Stimulated activated CD8-positive, alpha-beta memory T cell treated with anti-CD3 and anti-CD28 coated beads, Interleukin-7, amount 100 ng/mL, for 1 hour (primary cell): ENCODE measurements around the gene TP53BP1.

Experiments used
- DNase-seq, 2 donors: peaks; one replicate each; pipeline ENCODE4 v3.0.0-alpha.2; 2020; ENCODE audit warnings: low read depth in 2 of 2

Gene TP53BP1

DNA sequence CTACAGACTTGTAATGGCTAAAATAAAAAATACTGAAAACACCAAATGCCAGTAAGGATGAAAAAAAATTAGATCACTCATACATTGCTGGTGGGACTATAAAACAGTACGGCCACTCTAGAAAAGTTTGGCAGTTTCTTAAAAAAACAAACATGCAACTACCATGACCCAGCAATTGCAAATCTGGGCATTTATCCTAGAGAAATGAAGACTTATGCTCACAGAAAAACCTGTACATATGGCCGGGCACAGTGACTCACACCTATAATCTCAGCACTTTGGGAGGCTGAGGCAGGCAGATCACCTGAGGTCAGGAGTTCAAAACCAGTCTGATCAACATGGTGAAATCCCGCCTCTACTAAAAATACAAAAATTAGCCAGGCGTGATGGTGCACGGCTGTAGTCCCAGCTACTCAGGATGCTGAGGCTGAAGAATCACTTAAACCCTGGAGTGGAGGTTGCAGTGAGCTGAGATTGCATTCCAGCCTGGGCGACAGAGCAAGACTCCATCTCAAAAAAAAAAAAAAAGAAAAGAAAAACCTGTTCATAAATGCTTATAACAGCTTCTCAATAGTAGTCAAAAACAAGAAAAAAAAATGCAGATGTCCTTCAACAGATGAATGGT, 5.6 kb downstream of the TP53BP1 start:
- no peak for DNase-seq

DNA sequence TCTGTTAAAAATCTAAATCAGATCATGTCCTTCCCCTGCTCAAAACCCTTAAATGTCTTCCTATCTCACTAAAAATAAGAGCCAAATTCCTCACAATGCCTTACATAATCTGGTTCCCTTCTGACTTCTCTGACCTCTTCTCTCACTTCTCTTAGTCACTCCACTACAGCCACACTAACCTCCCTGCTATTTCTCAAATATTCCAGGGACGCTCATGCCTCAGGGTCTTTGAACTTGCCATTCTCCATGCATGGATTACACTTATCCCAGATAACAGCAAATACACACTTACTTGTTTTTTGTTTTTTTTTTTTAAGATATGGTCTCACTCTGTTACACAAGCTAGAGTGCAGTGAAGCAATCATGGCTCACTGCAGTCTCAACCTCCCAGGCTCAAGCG, 8.5 kb downstream of the TP53BP1 start:
- DNase-seq = no peak

DNA sequence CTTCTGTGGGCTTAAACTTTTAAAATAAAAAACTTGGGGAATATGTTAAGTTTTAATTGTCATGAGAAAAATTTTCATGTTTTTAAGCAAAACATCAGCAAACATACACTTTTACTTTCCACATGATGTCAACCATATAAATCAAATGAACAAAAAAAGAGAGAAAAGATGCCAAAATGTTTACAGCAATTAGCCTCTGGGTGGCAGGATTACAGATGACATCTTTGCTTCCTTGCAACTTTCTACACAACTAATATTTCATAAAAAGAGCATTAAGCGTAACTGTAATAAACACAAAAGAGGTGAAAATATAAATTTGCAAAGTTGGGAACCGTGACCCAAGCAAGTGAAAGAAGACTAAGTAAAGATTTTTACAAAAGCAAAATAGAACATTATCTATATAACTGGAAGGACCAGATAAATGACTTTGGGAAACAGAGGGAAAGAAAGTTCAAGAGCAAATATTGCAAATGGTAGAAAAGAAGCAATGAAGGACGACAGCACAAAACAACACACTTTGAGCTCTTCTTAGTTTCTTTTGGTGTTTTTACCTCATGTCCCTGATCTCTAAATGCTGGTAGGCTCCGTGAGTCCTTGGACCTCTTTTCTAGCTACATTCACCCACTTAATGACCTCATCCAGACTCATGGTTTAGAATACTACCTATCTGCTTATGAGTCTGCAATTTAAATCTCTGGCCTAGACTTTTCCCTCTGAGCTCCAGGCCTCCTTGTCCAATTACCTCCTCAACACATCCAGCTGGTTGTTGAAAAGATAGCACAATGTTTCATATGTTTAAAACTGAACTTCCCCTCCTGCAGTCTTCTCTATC, 9.4 kb downstream of the TP53BP1 start:
- DNase-seq = no peak

DNA sequence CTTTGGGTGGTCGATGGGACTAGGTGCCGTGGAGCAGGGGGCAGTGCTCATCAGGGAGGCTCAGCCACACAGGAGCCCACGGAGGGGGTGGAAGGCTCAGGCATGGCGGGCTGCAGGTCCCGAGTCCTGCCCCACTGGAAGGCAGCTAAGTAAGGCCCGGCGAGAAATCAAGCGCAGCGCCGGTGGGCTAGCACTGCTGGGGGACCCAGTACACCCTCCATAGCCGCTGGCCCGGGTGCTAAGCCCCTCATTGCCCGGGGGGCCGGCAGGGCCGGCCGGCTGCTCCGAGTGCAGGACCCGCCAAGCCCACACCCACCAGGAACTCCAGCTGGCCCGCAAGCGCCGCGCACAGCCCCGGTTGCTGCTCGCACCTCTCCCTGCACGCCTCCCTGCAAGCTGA, 19.1 kb downstream of the TP53BP1 start:
- no peak for DNase-seq

DNA sequence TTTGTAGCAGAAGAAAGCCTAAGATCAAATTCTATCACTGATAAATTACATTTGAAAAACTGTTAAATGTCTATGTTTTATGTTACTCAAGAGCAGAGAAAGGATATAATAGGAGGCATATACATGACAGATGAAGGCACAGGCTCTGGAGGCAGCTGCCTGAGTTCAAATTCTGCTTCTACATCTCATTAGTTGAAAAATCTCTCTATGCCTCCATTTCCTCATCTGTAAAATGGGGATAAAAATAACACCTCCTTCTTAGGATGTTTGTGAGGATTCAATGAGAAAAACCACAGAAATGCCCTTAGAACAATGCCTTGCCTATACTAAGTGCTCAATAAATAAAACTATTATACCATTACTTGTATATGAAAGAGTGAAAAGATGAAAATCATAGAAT, 21.0 kb downstream of the TP53BP1 start:
- DNase-seq = no peak

DNA sequence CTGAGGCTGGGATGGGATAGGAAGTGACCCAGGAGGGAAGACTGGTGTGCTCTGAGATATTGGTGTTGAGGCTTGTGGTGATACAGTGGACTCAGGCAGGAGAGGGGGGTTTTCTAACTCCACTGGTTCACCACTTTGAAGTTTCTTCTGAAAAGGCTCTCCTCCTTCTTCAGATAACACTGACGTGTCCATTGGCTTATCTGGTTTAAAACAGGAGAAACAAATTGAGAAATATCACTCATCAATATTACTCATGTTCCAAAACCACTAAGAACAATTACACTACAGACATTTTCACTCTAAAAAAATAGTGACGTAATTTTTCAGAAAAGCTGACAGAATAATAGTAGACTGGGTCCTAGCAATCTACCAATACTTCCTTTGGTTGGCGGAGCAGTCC, 23.1 kb downstream of the TP53BP1 start:
- no peak for DNase-seq

DNA sequence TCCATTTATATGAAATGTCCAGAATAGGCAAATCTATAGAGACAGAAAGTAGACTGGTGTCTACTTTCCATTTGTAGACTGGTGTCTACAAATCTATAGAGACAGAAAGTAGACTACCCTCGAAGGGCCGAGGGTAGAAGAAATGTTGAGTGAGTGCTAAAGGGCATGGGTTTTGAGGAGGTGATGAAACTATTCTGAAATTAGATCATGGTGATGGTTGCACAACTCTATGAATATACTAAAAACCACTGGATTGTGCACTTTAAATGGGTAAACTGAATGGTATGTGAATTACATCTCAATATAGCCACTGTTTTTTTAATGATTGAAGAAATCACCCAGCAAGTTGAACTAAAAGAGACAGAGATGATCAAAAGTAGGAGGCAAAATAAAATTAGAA, 27.9 kb downstream of the TP53BP1 start:
- no peak for DNase-seq

DNA sequence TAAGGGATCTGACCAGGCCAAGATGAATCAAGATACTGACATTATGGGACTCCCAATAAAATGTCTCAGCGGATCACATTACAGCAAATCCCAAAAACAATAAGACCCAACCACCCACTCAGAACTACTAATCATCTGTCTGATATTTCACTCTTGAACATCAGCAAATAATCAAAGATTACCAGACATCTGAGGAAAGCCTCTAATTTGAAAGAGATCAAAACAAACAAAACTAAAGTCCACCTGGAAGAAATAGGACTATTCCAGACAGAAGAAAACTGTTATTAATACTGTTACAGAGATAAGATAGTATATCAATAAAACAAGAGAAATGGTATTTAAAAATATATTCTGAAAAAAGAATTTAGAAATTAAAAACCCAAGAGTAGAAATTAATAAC, 29.0 kb downstream of the TP53BP1 start:
- no peak for DNase-seq

DNA sequence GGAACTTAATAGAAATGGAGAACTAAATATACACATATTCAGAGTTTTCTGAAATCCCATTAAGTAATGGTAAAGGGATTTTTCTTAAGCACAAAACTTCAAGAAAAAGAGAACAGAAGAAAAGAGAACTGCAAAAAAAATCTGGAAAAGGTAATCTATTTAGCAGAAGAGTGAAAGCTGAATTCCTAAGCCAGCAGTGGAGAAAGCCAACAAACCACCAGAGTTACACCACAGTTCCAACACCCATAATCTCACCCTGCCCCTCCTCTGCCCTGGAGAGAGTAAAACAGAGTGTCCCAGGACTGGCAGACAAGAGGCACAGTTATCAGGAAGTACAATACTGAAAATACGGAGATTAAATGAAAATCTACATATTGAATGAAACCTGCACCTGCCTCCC, 29.4 kb downstream of the TP53BP1 start:
- DNase-seq = no peak

DNA sequence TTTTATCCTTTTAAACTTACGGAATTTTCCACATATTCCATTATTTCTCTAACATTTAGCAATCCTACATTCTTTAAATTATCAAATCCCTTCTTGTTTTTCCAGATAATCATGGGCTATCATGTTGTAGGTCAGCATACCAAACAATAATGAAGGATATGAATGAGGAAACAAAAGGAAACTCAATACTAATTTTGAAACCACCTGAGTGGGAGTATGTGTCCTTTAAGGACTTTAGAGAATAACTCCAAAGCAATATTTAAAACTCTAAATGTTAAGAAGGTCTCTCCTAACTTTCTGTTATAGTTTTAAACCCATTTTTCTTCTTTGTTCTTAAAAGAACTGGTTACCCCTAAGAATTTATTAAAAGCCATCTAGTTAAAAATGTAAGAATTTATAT, 43.0 kb downstream of the TP53BP1 start:
- DNase-seq = no peak

DNA sequence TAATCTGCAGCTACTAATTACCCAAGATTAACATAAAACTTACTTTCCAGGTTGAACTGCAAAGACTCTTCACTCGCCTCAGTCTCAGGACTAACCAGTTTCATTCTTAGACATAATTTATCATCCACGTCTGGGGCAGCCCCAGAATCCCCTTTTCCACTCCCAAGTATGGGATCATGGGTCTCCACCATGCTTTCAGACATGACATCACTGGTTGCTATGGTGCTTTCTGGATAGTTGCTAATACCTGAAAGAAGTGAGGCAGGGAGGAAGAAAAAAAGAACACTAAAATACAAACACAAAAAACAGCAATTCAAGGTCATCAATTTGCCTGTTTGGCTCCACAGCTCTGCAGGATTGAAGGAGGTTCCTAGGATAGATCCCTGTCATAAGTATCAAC, 46.6 kb downstream of the TP53BP1 start:
- DNase-seq = no peak

DNA sequence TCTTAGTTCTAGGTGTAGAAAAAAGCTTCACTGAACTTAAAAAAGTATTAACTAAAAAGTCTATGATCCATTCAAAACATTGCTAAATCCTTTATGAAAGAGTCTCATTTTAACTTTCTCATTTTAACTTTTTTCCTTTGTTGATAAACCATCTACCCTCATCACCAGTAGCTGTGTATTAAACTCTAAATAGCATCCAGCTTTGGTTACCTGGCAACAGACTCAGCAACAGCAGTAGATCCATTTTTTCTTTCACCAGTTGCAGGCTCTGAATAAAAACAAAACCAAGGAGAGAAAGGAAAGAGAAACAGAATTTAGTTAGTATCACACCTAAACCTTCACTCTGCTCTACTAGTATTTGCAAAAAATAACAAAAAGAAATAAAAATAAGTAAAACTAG, 51.6 kb downstream of the TP53BP1 start:
- no peak for DNase-seq

DNA sequence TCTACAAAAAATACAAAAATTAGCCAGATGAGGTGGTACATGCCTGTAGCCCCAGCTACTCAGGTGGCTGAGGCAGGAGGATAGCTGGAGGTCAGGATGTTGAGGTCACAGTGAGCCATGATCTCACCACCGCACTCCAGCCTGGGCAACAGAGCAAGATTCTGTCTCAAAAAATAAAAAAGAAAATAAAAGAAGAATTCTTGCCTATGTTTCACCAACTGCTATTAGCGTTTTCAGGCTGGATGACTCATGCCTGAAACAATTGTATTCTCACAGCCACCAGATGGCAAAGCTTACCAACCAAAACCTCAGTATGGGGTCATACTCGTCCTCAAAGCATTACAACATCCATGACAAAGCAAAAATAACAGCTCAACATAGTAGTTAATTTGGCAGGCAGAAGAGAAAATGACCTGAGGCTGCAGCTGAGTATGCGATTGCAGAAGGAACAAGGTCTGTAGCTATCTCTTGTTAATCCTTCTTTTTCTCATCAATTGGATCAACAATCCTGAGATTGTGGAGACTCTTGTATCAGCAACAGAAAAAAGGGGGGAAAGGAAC, 52.2 kb downstream of the TP53BP1 start:
- no peak for DNase-seq

DNA sequence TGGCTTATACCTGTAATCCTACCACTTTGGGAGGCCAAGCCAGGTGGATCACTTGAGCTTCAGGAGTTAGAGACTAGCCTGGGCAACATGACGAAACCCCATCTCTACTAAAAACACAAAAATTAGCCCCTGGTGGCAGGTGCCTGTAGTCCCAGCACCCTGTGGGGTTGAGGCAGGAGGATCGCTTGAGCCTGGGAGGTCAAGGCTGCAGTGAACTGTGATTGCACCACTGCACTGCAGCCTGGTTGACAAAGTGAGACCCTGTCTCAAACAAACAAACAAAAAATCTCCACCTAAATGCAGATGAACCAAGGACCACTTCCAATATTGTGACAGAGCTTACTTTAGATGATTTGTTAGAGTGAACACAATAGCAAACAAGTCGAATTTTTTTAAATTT, 53.7 kb downstream of the TP53BP1 start:
- DNase-seq = no peak

DNA sequence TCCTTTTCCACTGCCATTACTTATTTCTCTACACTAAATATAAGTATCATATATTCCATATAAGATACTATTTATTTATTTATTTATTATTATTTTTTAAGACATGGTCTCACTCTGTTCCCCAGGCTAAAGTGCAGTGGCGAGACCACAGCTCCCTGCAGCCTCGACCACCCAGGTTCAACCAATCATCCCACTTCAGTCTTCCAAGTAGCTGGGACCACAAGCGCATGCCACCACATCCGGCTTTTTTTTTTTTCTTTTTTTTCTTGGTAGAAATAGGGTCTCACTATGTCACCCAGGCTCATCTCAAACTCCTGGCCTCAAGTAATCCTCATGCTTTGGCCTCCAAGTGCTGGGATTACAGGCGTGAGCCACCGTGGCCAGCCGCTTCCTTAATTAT, 56.6 kb downstream of the TP53BP1 start:
- DNase-seq = no peak

DNA sequence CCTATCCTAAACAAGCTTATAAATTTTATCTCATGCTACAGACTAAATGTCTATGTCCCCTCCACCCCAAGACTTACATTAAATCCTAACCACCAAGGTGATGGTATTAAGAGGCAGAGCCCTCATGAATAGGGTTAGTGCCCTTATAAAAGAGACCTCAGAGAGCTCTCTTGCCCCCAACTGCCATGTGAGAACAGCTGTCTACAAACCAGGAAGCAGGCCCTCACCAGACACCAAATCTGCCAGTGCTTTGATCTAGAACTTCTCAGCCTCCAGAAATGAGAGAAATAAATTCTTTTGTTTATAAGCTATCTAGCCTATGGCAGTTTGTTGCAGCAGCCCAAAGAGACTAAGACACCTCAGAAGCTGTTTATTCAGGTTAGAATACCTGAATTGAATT, 58.5 kb downstream of the TP53BP1 start:
- no peak for DNase-seq

DNA sequence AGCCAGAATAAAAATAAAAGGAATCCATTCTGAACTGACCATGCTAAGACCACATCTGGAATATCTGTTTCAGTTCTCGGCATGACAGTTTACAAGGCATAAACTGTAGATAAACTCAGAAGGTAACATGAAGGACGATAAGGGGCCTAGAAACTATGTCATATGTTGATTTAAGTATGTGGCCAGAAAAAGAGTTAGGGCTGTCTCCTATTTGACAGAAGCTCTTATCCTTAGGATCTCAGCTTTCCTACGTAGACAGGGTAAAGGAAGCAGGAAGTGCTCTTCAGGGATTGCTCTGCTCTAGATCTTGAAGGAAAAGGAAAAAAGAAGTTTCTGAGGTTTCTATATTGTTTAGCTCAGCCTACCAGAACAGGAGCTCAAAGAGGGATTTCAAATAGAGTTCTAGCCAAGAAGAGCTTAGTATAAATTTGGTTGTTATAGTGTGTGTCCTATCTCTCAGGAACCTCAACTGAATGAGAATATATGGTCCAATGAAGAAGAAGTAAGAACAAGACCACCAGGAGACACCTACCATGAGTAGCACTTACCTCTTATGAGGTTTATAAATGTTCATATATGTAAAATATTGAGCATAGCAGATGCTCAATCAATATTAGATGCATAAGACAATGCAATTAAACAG, 59.2 kb downstream of the TP53BP1 start:
- no peak for DNase-seq

DNA sequence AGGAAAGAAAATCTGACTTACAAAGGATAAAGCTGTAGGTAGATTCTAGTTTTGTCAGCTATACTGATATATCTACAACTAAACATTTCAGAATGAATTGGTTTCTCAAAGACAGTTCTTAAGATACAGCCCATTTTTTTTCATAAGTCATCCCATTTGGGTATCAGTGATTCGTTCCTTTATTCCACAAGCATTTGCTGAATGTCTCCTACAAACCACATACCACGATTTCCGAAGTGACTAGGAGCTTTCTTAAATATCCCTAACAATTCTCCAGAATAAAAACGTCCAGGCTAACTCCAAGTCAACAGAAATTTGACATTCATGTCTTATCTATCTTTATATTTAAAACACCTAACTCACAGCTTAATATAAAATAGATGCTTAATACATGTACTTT, 59.8 kb downstream of the TP53BP1 start:
- no peak for DNase-seq

DNA sequence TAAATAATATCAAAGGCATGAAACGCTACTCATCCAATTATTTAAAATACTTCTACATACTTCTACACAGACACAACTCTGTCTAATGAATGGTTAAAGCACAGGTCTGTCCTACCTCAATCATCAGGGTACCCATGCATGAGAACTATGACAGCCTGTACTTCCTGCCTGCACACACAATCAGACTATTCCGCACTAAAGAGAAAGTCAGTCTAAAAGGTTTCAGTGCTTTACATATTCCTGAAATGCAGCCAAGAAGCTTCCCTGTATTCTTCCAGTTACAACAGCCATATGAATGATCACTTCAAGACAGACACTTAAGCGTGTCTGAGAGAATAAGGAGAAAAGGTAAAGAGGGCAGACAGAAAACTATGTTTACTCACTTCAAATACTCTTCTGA, 63.3 kb downstream of the TP53BP1 start:
- DNase-seq = no peak

DNA sequence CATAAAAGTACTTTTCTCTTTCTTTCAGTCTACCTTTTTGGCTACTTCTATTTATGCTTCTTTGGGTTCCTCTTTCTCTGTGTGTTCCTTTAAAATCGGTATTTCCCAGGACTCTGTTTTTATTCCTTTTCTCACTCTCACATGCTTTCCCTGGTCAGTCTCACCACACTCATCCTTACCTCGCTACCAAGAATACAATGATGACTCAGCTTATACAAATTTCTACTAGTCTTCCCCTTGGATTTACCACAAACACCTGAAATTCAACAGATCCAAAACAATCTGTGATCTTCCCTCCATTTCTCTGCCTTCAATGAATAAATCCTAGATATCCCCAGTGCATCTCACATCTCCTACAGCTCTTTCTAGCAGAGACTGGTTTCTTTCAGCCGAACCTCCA, 69.2 kb downstream of the TP53BP1 start:
- no peak for DNase-seq

DNA sequence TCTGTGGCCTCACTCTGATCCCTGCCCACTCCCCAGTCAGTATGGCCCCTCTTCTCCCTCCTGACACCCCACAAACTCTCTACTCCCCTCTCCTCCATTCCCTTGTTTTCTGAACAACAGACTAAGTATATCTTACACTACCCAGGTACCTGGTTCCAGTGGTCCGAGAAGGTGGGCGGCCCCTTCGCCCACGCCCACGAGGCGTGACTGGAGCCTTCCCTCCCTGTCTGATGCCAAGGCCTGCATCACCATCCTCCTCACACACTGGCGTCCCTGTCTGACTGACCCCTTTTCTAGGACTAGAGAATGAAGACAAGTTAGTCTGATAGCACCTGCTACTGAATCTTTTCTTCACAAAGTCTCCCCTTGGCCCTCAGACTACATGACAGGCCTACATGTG, 72.1 kb downstream of the TP53BP1 start:
- no peak for DNase-seq

DNA sequence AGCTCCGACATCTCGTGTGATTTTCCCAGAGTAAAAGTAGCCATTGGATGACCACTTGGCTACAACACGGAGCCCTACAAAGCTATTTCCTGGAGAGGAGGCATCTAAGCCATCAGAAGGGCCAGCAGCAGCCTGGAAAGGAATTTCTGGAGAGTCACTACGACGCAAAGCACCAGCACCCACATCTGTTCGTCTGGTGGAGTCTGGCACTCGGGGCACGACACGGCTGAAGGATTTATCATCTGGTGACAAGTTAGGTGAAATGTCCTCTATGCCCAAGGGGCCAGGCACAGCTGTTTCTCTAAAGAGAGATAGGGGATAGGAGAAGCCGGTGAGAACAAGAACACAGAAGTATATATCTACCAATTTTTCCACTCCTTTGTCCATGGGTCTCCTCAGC, 72.5 kb downstream of the TP53BP1 start:
- DNase-seq = no peak

DNA sequence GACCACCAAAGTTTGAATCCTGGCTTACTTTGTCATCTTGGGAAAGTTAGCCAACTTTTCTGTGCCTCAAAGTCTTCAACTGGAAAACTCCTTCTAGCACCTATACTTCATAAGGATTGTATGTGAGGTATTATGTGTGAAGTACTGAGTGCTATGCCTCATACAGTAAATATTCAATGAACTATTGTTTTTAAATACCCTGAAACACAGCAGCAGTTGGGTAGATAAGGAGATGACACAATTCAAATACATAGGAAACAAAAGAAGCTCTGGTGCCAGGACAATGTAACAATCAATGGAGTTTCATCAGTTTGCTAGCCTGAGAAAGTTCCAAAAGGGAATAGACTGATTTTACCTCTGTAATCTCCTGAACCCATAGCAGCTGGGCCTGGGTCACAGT, 78.8 kb downstream of the TP53BP1 start:
- DNase-seq = no peak
